Left cardiac atrium (tissue), 4 donors: ENCODE results near the gene ST3GAL3. TPM values are rescaled to one million over a fixed set of nuclear protein-coding genes. Genes with fewer than 3 reads are reported as not detected.

Experiments
- ATAC-seq, 2 donors: fragments of 200-7000 bp; cut with Tn5 transposase; one replicate each; pipeline ENCODE4 v1.9.1; 2020; ENCODE audit warnings: mild to moderate bottlenecking in 2 of 2, moderate library complexity in 2 of 2
- DNase-seq: peaks from one replicate; pipeline ENCODE4 v3.0.0-alpha.2; 2020
- intact Hi-C, 2 donors: fragments of 100-400 bp; cut with DNase I; formaldehyde crosslinking; loops; one replicate each; pipeline versions ENCODE4 v1.14.1 to v1.15.1; 2022 to 2023
- total RNA-seq, 2 donors: library from RNA; stranded (reverse); fragmentation: NEBNext Ultra II Directional; extraction: Animal tissue kit (Norgen Biotek cat#: 25700); gene quantifications; one replicate each; pipeline ENCODE4 v1.2.1, GENCODE V29; 2021
- donor health status: DM: no; HTN: yes; CAD: no.
- donor health status: DM: no; HTN: yes; CAD: no; lungs with severe emphysema.
- donor health status: DM: yes; HTN: yes; CAD: no.
- donor health status: Dilated cardiomyopathy.

ST3GAL3 gene
- total RNA-seq, 2 donors from 2014 or later, result 19.4 to 25.9 TPM

DNA sequence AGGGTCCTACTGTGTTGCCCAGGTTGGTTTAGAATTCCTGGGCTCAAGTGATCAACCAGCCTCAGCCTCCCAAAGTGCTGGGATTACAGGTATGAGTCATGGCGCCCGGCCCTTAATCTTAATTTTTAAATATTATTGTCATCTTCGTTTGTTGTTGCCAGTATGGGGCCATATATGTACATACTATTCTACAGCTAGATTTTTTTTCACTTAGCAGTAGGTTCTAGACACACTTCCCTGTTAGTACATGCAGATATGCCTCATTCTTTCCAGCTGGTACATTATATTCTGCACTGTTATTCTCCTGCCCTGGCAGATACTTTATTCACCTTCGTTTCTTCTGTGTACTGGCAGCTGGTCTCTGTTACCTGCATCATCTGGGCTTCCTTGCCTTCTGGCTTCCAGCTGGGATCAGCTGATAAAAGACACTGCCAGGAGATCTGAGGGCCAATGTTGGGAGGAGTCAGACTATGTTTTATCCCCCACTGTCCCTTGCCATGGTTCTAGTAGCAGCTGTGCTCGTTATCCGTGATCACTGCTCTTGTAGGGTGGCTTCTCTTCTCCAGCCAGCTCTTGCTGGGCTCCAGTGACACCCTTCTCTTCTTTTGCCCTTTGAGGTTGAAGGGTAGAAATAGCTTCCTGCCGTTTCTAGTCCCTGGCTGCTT is 24.7 kb downstream of the ST3GAL3 start:
- intact Hi-C loops, result no loop called here
- no peak for ATAC-seq
- DNase-seq, result no peak

DNA sequence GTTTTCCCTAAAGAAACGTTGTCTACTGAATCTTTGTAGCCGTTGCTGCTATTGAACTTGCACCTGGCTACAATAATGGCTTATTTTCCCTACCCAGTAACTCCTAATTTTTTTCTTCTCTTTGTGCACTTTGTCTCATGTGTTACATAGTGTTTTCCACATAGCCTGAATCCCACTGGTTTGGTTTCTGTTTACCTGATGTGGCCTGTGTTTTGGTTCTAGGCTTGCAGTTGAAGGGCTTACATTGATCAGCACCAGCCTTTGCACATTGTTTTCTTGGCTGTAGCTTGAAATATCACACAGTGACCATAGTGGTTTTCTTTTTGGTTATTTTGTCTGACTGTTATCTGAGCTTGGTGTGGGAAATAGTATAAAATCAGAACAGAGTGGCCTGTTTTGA is 29.5 kb downstream of the ST3GAL3 start:
- intact Hi-C loops, result no loop called here
- ATAC-seq, result no peak
- DNase-seq, result no peak

DNA sequence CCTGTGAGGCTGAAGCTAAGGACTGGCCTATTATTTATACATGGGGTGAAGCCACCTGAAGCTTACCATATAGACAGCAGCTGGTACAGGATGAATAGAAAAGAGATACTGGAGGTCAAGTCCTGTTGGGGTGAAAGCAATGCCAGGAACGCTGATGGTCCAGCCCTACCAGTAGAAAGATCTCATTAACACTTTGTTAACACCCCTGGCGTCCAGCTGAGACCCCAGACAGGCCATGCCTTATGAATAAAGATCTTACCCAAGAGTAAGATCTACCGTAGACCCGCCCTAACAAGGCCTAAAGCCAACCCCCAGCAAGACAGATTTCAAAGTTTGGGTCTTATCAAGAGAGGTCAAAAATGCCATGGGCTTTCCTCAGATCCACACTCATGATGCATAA is 34.7 kb downstream of the ST3GAL3 start:
- DNase-seq (no peak), ATAC-seq (no peak)
- intact Hi-C loops, result no loop called here

DNA sequence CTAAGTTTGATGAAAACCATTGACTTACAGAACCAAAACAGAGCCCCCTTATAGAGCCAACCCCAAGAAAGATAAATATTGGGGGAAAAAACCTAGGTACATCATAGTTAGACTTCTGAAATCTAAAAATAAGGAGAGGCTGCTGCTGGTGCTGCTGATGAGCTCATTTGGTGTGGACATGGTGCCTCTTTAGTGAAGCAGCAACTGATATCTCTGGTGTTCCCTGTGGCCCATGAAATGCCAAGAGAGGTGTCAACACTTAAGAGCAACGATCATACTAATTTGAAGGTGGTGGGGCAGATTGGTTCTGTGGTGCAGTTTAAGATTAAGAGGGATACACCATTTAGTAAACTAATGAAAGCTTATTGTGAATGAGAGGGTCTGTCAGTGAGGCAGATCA is 35.9 kb downstream of the ST3GAL3 start:
- intact Hi-C loops, result no loop called here
- peak; percentile 81 to 90 for ATAC-seq

DNA sequence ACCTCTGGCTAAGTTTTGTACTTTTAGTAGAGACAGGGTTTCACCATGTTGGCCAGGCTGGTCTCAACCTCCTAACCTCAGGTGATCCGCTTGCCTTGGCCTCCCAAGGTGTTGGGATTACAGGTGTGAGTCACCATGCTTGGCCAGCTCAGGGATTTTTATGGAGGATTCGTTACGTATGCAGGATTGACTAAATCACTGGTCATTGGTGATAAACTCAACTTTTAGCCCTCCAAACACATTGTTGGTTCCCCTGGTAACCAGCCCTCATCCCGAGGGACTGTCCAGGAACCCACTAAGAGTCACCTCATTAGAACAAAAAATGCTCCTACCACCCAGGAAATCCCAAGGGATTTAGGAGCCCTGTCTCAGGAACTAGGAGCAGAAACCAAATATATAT is 40.4 kb downstream of the ST3GAL3 start:
- ATAC-seq (no peak), DNase-seq (no peak)
- intact Hi-C loops, result no loop called here

More for the DNA sequence above, 35.9 kb downstream of the ST3GAL3 start:
- DNase-seq, result peak; percentile 22

DNA sequence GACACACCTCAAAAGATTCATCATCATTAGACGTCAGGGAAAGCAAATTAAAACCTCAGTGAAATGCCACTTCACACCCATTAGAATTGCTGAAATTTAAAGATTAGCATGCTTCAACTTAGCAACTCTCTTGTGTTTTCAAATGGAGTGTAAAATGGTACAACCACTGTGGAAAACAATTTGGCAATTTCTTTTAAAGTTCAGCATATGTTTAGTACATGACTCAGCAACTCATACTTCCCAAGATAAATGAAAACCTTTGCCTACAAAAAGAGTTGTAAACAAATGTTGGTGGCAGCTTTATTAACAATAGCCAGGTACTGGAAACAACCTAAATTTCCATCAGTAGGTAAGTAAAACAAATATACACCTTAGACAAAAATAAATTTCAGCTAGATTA is 42.7 kb downstream of the ST3GAL3 start:
- ATAC-seq (no peak), DNase-seq (no peak)
- intact Hi-C loops, result no loop called here

DNA sequence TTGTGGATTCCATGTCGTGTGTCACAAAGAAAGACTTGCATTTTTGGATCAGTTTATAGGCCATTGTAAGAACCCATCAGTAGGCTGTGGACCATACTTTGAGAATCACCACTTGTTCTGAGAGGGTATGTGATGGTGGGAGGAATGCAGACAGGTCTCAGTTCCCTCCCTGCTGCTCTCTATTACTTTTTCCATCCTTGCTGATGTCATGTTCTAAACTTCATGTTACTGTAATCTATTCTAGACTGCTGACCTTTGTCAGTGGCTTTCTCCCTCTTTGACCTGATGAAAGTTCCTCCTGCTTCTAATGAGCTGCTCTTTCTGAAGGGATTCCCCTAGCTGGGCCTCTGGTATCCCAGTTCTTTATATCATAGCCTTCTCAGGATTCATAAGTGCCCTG is 46.1 kb downstream of the ST3GAL3 start:
- DNase-seq, result no peak
- no peak for ATAC-seq
- intact Hi-C loops, result no loop called here

DNA sequence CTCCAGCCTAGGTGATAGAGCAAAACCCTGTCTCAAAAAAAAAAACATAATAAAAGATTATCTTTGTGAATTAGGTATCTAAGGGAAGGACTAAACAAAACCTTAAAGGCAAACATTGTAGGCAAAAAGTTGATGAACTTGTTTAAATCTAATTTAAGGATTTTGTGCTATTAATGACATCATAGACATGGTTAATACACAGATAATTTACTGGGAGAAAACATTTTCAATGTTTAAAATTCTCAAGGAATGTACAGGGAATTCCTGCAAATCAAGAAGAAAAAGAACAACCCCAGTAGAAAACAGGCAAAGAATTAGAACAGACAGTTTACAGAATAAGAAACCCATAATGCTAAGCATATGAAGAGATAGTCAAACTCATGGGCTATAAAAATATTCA is 47.6 kb downstream of the ST3GAL3 start:
- intact Hi-C loops, result no loop called here
- DNase-seq (no peak), ATAC-seq (no peak)

DNA sequence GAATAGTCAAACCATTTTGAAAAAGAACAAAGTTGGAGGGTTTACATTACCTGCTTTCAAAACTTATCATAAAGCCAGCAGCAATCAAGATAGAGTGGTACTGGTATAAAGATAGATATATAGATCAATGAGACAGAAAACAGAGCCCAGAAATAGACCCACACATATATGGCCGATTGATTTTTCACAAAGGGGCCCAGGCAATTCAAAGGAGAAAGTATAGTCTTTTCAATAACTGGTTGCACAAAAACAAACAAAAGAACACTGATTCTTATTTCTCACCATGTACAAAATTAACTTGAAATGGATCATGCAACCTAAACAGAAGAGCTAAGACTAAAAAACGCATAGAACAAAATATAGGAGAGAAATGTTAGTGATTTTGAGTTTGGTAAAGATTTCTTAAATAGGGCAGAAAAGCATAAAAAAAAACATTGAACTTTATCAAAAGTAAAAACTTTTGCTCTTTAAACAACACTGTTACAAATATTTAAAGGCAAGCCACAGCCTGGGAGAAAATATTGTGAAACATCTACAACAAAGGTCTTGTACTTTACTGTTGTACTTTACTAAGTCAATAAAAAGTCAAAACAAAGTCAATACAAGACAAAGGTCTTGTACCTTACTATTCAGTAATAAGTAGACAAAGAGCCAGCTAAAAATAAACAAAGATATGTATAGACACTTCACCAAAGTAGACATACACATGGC is 50.2 kb downstream of the ST3GAL3 start:
- intact Hi-C loops, result no loop called here
- ATAC-seq, result no peak
- no peak for DNase-seq

DNA sequence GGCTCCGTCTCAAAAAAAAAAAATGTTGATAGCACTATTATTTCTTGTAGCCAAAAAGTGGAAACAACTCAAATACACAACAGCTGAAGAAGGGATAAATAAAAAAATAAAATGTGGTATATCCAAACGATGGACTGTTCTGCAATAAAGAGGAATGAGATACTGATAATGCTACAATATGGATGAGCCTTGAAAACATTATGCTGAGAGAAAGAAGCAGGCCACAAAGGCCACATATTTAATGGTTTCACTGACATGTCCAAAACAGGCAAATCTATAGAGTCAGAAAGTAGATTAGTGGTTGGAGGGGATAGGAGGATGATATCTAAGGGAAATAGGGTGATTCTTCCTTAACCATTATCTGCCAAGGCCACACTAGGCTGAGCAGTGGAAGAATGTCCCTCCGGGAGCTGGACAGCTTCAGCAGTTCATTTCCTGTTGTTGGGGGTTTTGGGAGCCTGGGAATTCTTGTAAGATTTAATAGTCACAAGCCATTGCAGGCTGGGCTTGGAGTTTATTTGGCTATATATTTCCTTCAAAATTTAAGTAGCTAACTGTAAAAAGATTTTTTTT is 53.5 kb downstream of the ST3GAL3 start:
- DNase-seq (no peak), ATAC-seq (no peak)
- intact Hi-C loops, result loop anchor here (5.0 to 10.0 kb wide), 3 partner anchors 171 to 291 kb away; partner anchors contain the start of genes ARTN (in 1 of the 2) and PTPRF (in 1 of the 2)

DNA sequence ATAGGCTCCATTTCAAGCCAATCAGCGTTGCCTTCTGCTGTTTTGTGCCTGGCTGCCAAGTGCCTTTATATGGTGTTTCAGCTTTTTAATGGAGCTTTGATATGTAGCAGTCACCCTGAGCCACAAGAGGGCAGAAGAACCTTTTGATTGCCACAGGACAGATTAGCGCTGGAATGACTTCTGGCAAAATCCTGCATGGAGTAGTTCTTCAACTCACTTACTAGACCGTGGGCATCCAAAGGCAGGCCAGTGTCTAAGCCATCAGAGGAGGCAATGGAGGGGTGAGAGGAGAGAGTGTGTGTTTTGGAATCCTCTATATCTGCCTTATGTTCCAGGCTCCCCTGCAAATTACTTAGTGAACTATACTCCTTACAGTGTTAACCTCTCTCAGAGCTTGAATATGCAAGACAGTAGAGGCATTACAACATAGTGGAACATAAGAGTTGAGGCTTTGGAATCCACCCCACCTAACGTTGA is 56.2 kb downstream of the ST3GAL3 start:
- peak; percentile 54 for DNase-seq
- ATAC-seq, result peak; percentile 94 to 96
- intact Hi-C loops, result loop anchor here (1.0 to 10.0 kb wide), 4 partner anchors 169 to 289 kb away; partner anchors contain the start of genes ARTN (in 1 of the 2) and PTPRF (in 1 of the 2)

DNA sequence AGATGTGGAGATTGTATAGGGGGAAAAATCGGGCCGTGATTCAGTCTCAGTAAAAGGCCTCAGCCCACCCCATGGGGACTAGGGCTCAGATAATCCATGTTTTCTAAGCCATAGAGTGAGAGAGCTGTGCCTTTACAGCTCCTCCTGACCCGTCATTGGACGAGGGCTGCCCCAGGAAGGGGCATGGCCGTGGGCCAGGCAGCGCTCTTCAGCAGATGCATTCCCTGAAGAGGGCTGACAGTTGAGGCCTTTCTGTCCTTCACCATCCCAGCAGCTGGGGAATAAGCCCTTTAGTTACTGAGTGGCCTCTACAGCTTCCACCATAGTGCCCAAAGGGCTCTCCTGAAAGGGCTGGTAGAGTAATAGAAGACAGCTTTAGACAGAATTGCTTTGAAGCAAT is 57.2 kb downstream of the ST3GAL3 start:
- ATAC-seq, result peak; percentile 54 to 71
- peak; percentile 43 for DNase-seq
- intact Hi-C loops, result loop anchor here (5.0 to 10.0 kb wide), 3 partner anchors 168 to 288 kb away; partner anchors contain the start of genes ARTN (in 1 of the 2) and PTPRF (in 1 of the 2)

DNA sequence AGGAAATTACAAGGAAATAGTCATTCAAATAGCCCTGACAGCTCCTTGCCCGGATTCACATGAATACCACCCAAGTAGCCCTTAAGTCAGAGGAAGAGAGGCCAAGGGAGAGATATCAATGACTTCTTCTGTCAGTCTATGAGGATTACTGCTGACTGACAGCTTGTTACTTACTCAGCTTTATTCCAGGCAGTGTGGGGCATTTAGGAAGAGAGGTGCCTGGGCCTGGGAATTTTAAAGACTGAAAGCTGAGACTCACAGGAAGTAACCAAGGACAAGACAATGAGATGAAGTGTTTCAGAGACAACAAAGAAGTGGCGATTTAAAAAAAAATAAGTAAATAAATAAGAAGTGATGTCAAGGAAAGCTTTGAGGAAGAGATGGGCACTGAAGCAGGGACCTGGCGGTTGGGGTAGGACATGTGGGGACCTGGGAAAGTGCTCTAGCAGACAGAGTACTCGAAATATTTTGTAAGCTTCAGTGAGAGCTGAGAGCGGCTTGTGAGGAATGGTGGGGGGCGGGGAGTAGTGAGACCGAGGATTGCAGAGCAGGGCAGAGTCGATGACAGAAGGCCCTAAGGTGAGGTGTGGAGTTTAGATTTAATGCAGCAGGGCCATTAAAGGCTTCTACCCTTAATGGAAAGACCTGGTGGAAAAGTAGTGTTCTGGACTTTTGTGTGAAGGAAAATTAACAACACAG is 58.9 kb downstream of the ST3GAL3 start:
- intact Hi-C loops, result loop anchor here in 1 of 2 donors (10.0 kb wide), 1 partner anchor 231 kb away; the partner anchor contains the start of gene PTPRF
- DNase-seq, result no peak
- ATAC-seq, result no peak

DNA sequence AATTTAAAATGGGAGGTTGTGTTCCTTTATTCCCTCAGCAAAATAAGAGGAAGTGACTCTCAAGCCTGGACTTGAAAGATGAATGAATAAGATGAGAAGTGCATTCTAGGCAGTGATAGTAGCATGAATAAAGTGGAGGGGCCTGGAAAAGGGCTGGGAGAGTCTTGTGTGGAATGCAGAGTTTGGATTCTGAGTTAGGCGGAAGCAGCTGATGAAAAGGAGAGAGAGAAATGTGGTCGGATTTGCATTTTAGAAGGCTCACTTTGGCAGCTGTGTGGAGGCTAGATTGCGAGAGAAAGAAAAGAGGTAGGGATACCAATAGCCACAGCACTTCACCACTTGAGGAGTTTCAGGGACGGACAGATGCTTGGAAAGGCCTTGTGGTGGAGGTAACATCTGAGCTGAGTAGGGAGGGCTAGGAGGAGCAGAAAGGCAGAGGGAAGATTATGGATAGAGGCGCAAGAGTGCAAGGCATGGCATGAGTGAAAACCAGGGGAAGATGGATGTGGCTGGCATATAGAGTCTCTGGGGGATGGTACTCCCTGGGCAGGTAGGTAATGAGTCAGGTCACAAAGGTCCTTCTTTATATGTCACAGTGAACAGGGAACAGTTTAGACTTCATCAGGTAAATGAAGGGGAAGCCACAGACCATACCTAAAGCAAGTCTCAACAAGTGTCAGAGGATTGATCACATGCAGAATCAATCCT is 59.6 kb downstream of the ST3GAL3 start:
- no peak for ATAC-seq
- intact Hi-C loops, result loop anchor here in 1 of 2 donors (10.0 kb wide), 1 partner anchor 232 kb away; the partner anchor contains the start of gene PTPRF
- DNase-seq, result no peak

DNA sequence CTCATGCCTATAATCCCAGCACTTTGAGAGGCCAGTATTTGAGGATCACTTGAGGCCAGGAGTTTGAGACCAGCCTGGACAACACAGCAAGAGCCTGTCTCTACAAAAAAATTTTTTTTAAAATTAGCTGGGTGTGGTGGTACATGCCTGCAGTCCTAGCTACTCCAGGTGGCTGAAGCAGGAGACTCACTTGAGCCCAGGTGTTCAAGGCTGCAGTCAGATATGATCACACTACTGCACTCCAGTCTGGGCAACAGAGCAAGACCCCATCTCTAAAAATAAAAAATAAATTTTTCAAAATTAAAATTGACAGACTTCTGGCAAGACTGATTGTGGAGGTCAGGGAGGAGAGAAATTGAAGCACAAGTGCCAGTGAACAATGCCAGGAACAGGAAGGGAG is 60.8 kb downstream of the ST3GAL3 start:
- intact Hi-C loops, result loop anchor here in 1 of 2 donors (10.0 kb wide), 1 partner anchor 233 kb away; the partner anchor contains the start of gene PTPRF
- no peak for DNase-seq
- ATAC-seq, result no peak

DNA sequence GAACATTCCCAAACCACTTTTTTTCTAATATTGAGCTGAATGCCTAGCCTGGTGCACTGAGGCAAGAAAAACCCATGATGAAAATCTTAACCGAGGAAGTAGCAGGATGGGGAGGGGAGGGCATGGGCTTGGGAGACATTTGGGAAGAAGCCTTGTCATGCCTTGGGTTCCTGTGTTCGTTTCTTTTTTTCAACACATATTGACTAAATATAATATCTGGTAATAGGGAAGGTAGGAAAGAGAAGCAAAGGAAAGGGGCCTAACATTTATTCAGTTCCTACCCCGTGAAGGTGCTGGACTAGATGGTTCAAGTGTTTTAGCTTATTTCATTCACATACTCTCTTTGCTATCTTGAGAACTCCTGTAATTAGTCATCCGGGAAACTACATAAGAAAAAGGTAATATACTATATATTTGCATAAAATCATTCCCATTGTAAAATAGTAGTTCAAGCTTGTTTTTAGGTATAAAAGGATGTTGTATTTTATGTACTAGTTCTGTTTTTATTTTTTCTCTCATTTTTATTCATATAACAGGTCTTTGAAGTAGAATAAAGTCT is 62.1 kb downstream of the ST3GAL3 start:
- no peak for DNase-seq
- intact Hi-C loops, result loop anchor here in 1 of 2 donors (10.0 kb wide), 1 partner anchor 235 kb away; the partner anchor contains the start of gene PTPRF
- no peak for ATAC-seq

DNA sequence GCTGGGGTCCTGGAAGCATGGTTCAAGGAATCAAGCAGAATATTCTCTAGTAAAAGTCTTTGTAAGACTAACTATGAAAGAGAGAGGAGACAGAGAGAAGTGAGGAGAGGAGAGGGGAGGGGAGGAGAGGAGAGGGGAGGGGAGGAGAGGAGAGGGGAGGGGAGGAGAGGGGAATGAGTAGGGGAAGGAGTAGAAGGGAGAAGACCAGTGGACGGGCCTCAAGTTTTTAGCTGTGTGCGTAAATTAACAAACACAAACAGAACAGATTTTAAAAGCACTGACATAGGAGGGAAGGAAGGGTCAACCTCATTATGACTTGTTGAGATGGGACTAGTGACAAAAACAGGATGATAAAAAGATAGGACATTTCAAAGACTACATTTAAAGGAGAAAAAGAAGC is 62.8 kb downstream of the ST3GAL3 start:
- ATAC-seq (no peak), DNase-seq (no peak)
- intact Hi-C loops, result no loop called here

DNA sequence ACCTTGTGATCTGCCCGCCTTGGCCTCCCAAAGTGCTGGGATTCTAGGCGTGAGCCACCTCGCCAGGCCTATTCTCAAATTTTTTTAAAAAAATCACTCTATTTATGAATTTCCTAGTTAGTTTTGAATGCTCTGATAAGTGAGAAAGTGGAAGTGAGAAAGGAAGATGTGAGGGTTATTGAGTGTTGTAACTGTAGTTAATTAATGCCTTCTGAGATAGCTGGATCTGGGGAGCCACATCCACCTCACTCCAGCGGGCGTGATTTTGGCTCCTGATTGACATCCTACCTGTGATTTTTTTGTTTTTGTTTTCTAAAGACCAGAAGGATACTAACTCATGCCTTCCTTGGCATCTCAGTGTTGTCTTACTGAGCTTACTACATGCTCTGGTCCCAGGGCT is 65.6 kb downstream of the ST3GAL3 start:
- intact Hi-C loops, result no loop called here
- DNase-seq, result no peak
- no peak for ATAC-seq
